Measurements from ENCODE around the gene CFLAR. TPM values are rescaled to one million over a fixed set of nuclear protein-coding genes. Genes with fewer than 3 reads are reported as not detected.

Gene CFLAR
- total and polyA plus RNA-seq, 9 of the 15 experiments (the other 6 are each of a cell fraction or from before 2014, with no cell fraction given): 27.5 to 102 (median 54.0) TPM

GRCh38 chr2:201126308-201127151 is 10.6 kb downstream of the CFLAR start (continued):
- TF ChIP-seq SFPQ (IDR thresholded peaks at IDR 0.05; ENCODE audit: low read depth, low read length): no peak
- TF ChIP-seq ZNF592 (IDR thresholded peaks at IDR 0.05): peak; percentile 100
- TF ChIP-seq ZC3H4 (CRISPR knock-in tag; IDR thresholded peaks at IDR 0.05; ENCODE audit: borderline replicate concordance): no peak
- TF ChIP-seq HMBOX1 (IDR thresholded peaks at IDR 0.05): no peak
- TF ChIP-seq BRF1 (IDR thresholded peaks at IDR 0.05; ENCODE audit: borderline replicate concordance, extremely low read depth, insufficient read length): no peak
- TF ChIP-seq BRF2 (IDR thresholded peaks at IDR 0.05; ENCODE audit: borderline replicate concordance, insufficient read depth, insufficient read length): no peak
- peak; percentile 50 for TF ChIP-seq VEZF1 (CRISPR knock-in tag; IDR thresholded peaks at IDR 0.05)
- TF ChIP-seq ZNF511 (CRISPR knock-in tag; IDR thresholded peaks at IDR 0.05): no peak
- TF ChIP-seq NR0B1 (IDR thresholded peaks at IDR 0.05; ENCODE audit: partially characterized antibody): no peak
- peak; percentile 96 for TF ChIP-seq IFI16 (CRISPR knock-in tag; IDR thresholded peaks at IDR 0.05)
- TF ChIP-seq RBFOX2 (IDR thresholded peaks at IDR 0.05; ENCODE audit: low read depth, low read length): no peak; the same call in 1 of the 2 replicates
- no peak for TF ChIP-seq RBM15 (IDR thresholded peaks at IDR 0.05; ENCODE audit: insufficient read depth, low read length)
- no peak for TF ChIP-seq BDP1 (IDR thresholded peaks at IDR 0.05; ENCODE audit: insufficient read depth, insufficient read length)

Measured in K562 (cell line).